H1 (cell line): ENCODE data around the gene CSNK1A1. TPM values are rescaled to one million over a fixed set of nuclear protein-coding genes. Genes with fewer than 3 reads are reported as not detected.

Experiments used
- CTCF ChIA-PET: fragments of 300-600 bp; sonication (Branson Sonifier 250); formaldehyde crosslinking; loops from one replicate; lab custom pipeline; 2021; ENCODE audit not compliant: partially characterized antibody; lab: Charles Lee
- POLR2A ChIA-PET: fragments of 300-600 bp; sonication (Branson Sonifier 250); formaldehyde crosslinking; loops from one replicate; lab custom pipeline; 2021; ENCODE audit warnings: inconsistent platforms; ENCODE audit not compliant: partially characterized antibody; lab: Charles Lee
- DNase-seq, 2 experiments: peaks; one replicate each; pipeline versions ENCODE4 v3.0.0 to v3.0.0-alpha.2; 2010 to 2022; ENCODE audit warnings: low spot score in 2 of 2, low read depth in 1 of 2, mixed read lengths in 1 of 2
- FAIRE-seq: peaks from 2 replicates; lab custom pipeline; 2011; peaks lifted over from hg19 to GRCh38; lab: Jason Lieb, UNC
- H2AFZ ChIP-seq: 2 replicates; pipeline ENCODE4 v1.8.1; 2012; ENCODE audit warnings: low read length, inconsistent platforms
- H2AK5ac ChIP-seq: 2 replicates; pipeline ENCODE4 v1.6.1; 2013; ENCODE audit warnings: low read depth, low read length
- H2BK120ac ChIP-seq: replicated peaks from 2 replicates; pipeline ENCODE3; 2013; ENCODE audit warnings: low read depth, low read length, inconsistent platforms
- H2BK12ac ChIP-seq: 2 replicates; pipeline ENCODE4 v1.6.1; 2013; ENCODE audit warnings: low read depth, low read length
- H2BK15ac ChIP-seq: 2 replicates; pipeline ENCODE4 v1.6.1; 2013; ENCODE audit warnings: low read length
- H2BK20ac ChIP-seq: 2 replicates; pipeline ENCODE4 v1.6.1; 2013; ENCODE audit warnings: low read length
- H2BK5ac ChIP-seq: 2 replicates; pipeline ENCODE4 v1.6.1; 2013; ENCODE audit warnings: low read depth, low read length
- H3K14ac ChIP-seq: 2 replicates; pipeline ENCODE4 v1.6.1; 2013; ENCODE audit warnings: inconsistent platforms; ENCODE audit not compliant: insufficient read length
- H3K18ac ChIP-seq: 2 replicates; pipeline ENCODE4 v1.6.1; 2013; ENCODE audit warnings: low read length; ENCODE audit errors: extremely low read depth
- H3K23ac ChIP-seq: 2 replicates; pipeline ENCODE4 v1.6.1; 2013; ENCODE audit warnings: inconsistent platforms; ENCODE audit not compliant: insufficient read length
- H3K23me2 ChIP-seq: 2 replicates; pipeline ENCODE4 v1.6.1; 2013; ENCODE audit warnings: low read depth, low read length
- H3K27ac ChIP-seq: 2 replicates; pipeline ENCODE4 v1.6.1; 2011; ENCODE audit warnings: low read depth, low read length, inconsistent platforms
- H3K27me3 ChIP-seq, 4 experiments: replicated peaks in 1 of 4; 1 replicate in 1 of 4; 2 replicates in 3 of 4; pipeline versions ENCODE4 v1.6.1 to v1.8.1; 2011 to 2013; ENCODE audit warnings: low read length in 3 of 4, mild to moderate bottlenecking in 3 of 4, inconsistent platforms in 2 of 4, mixed read lengths in 2 of 4, moderate library complexity in 1 of 4; ENCODE audit not compliant: control insufficient read depth in 3 of 4, insufficient read depth in 3 of 4; ENCODE audit errors: extremely low read depth in 1 of 4
- H3K36me3 ChIP-seq, 4 experiments: 2 replicates each; pipeline versions ENCODE4 v1.6.1 to v1.8.1; 2011 to 2013; ENCODE audit warnings: mild to moderate bottlenecking in 4 of 4, low read length in 3 of 4, moderate library complexity in 2 of 4, control low read depth in 1 of 4, inconsistent platforms in 1 of 4; ENCODE audit not compliant: insufficient read depth in 4 of 4, control insufficient read depth in 2 of 4
- H3K4ac ChIP-seq: replicated peaks from 2 replicates; pipeline ENCODE3; 2013; ENCODE audit warnings: low read length, low read depth, mixed read lengths, inconsistent platforms; ENCODE audit not compliant: insufficient read length
- H3K4me1 ChIP-seq, 4 experiments: replicated peaks in 1 of 4; 1 replicate in 1 of 4; 2 replicates in 3 of 4; pipeline versions ENCODE4 v1.6.1 to v1.8.1; 2011 to 2013; ENCODE audit warnings: low read length in 3 of 4, inconsistent platforms in 2 of 4, mixed read lengths in 1 of 4; ENCODE audit not compliant: insufficient read depth in 4 of 4, control insufficient read depth in 3 of 4
- H3K4me2 ChIP-seq, 2 experiments: 2 replicates each; pipeline versions ENCODE4 v1.6.1 to v1.8.1; 2011 to 2013; ENCODE audit warnings: low read depth in 2 of 2, low read length in 2 of 2, control low read depth in 1 of 2, inconsistent platforms in 1 of 2, mild to moderate bottlenecking in 1 of 2; ENCODE audit not compliant: insufficient read depth in 1 of 2
- H3K4me3 ChIP-seq, 4 experiments: fragments of 200-600, 300-600 bp in 1 of 4; sonication (generic), shearing (Covaris generic), sonication (Bioruptor Twin) in 1 of 4; 2 replicates each; pipeline versions ENCODE4 v1.5.1 to v1.8.1; 2011 to 2016; ENCODE audit warnings: low read length in 4 of 4, low read depth in 3 of 4, control low read depth in 2 of 4, inconsistent platforms in 2 of 4, mild to moderate bottlenecking in 2 of 4, mixed read lengths in 1 of 4, moderate library complexity in 1 of 4; ENCODE audit not compliant: insufficient read depth in 2 of 4; ENCODE audit errors: extremely low read depth in 1 of 4
- H3K56ac ChIP-seq: replicated peaks from 2 replicates; pipeline ENCODE3; 2013; ENCODE audit warnings: low read depth, mild to moderate bottlenecking, mixed read lengths, low read length, inconsistent platforms; ENCODE audit not compliant: insufficient read length
- H3K79me1 ChIP-seq: 2 replicates; pipeline ENCODE4 v1.6.1; 2013; ENCODE audit warnings: low read depth, low read length, control low read depth
- H3K79me2 ChIP-seq, 2 experiments: 2 replicates each; pipeline versions ENCODE4 v1.6.1 to v1.8.1; 2012 to 2013; ENCODE audit warnings: low read length in 2 of 2, mild to moderate bottlenecking in 2 of 2, inconsistent platforms in 1 of 2; ENCODE audit not compliant: insufficient read depth in 2 of 2, control insufficient read depth in 1 of 2
- H3K9ac ChIP-seq, 4 experiments: replicated peaks in 1 of 4; 1 replicate in 1 of 4; 2 replicates in 3 of 4; pipeline versions ENCODE4 v1.6.1 to v1.8.1; 2011 to 2013; ENCODE audit warnings: low read depth in 3 of 4, low read length in 3 of 4, control low read depth in 2 of 4, mild to moderate bottlenecking in 2 of 4, moderate library complexity in 2 of 4, inconsistent platforms in 1 of 4; ENCODE audit errors: extremely low read depth in 1 of 4
- H3K9me3 ChIP-seq, 2 experiments: 2 replicates each; pipeline versions ENCODE4 v1.6.1 to v1.8.1; 2012 to 2013; ENCODE audit warnings: mild to moderate bottlenecking in 2 of 2, moderate library complexity in 2 of 2, control low read depth in 1 of 2, inconsistent platforms in 1 of 2, low read depth in 1 of 2, low read length in 1 of 2, mixed read lengths in 1 of 2; ENCODE audit not compliant: insufficient read depth in 2 of 2
- H4K20me1 ChIP-seq, 2 experiments: replicated peaks in 1 of 2; 2 replicates each; pipeline versions ENCODE3 to v1.8.1; 2011 to 2013; ENCODE audit warnings: inconsistent platforms in 2 of 2, low read length in 2 of 2, mild to moderate bottlenecking in 1 of 2; ENCODE audit not compliant: insufficient read depth in 2 of 2, control insufficient read depth in 1 of 2
- H4K5ac ChIP-seq: 2 replicates; pipeline ENCODE4 v1.6.1; 2013; ENCODE audit warnings: low read length, low read depth, mixed read lengths, inconsistent platforms; ENCODE audit not compliant: insufficient read length
- H4K8ac ChIP-seq: 2 replicates; pipeline ENCODE4 v1.8.0; 2013; ENCODE audit warnings: mild to moderate bottlenecking, moderate library complexity, low read length, inconsistent platforms; ENCODE audit not compliant: insufficient read depth; ENCODE audit errors: extremely low read depth
- H4K91ac ChIP-seq: replicated peaks from 2 replicates; pipeline ENCODE3; 2013; ENCODE audit warnings: low read length, mixed read lengths, inconsistent platforms; ENCODE audit not compliant: insufficient read length
- ASH2L ChIP-seq: fragments of 200-600, 300-600 bp; sonication (generic); IDR thresholded peaks from one replicate; pipeline ENCODE4 v1.7.1; 2017; ENCODE audit warnings: low read length
- CHD2 ChIP-seq: IDR thresholded peaks from 2 replicates; pipeline ENCODE4 v1.6.1; 2012; ENCODE audit warnings: low read length, improper control_type of control experiment
- JUN ChIP-seq: IDR thresholded peaks from 2 replicates; pipeline ENCODE4 v1.6.1; 2011; ENCODE audit warnings: low read depth, mild to moderate bottlenecking, improper control_type of control experiment, low read length
- KDM1A ChIP-seq: fragments of 200-600, 300-600 bp; sonication (generic); IDR thresholded peaks from 2 replicates; pipeline ENCODE4 v1.7.1; 2016; ENCODE audit warnings: mild to moderate bottlenecking, low read length, borderline replicate concordance
- KDM5A ChIP-seq: fragments of 200-600 bp; IDR thresholded peaks from 2 replicates; pipeline ENCODE4 v1.7.1; 2012; ENCODE audit warnings: mild to moderate bottlenecking, low read length, inconsistent platforms, mixed read lengths
- NANOG ChIP-seq: IDR thresholded peaks from 2 replicates; pipeline ENCODE4 v1.6.1; 2011; ENCODE audit warnings: low read length, low read depth, mild to moderate bottlenecking, inconsistent platforms; ENCODE audit not compliant: insufficient read depth, poor library complexity, severe bottlenecking
- POLR2A ChIP-seq, 2 experiments: IDR thresholded peaks; 1 replicate in 1 of 2; 2 replicates in 1 of 2; pipeline ENCODE4 v1.6.1; 2011; ENCODE audit warnings: low read depth in 2 of 2, low read length in 2 of 2, mild to moderate bottlenecking in 2 of 2; ENCODE audit errors: control extremely low read depth in 1 of 2
- POLR2AphosphoS5 ChIP-seq: IDR thresholded peaks from 2 replicates; pipeline ENCODE4 v1.6.1; 2011; ENCODE audit warnings: low read depth, low read length
- RNF2 ChIP-seq: fragments of 200-900, 300-1000 bp; sonication (generic); IDR thresholded peaks from 2 replicates; pipeline ENCODE4 v1.7.1; 2016; ENCODE audit warnings: borderline replicate concordance, low read depth, mild to moderate bottlenecking, antibody characterized with exemption, low read length; ENCODE audit not compliant: poor library complexity, severe bottlenecking; ENCODE audit errors: missing control alignments
- SIRT6 ChIP-seq: IDR thresholded peaks from one replicate; pipeline ENCODE4 v1.7.1; 2012; ENCODE audit warnings: low read length, inconsistent platforms
- SP1 ChIP-seq: IDR thresholded peaks from 2 replicates; pipeline ENCODE4 v1.6.1; 2011; ENCODE audit warnings: low read depth, low read length
- SP4 ChIP-seq: IDR thresholded peaks from 2 replicates; pipeline ENCODE4 v1.6.1; 2012; ENCODE audit warnings: low read length, inconsistent platforms
- SRF ChIP-seq: IDR thresholded peaks from 2 replicates; pipeline ENCODE4 v1.6.1; 2011; ENCODE audit warnings: mild to moderate bottlenecking, low read depth, low read length, moderate library complexity
- TCF12 ChIP-seq: IDR thresholded peaks from 2 replicates; pipeline ENCODE4 v1.6.1; 2011; ENCODE audit warnings: low read depth, mild to moderate bottlenecking, low read length
- YY1 ChIP-seq: IDR thresholded peaks from 2 replicates; pipeline ENCODE4 v1.6.1; 2011; ENCODE audit warnings: low read depth, mild to moderate bottlenecking, low read length
- ZNF274 ChIP-seq: IDR thresholded peaks from 2 replicates; pipeline ENCODE4 v1.7.0; 2012; ENCODE audit warnings: low read length, borderline replicate concordance; ENCODE audit errors: extremely low read depth
- WGBS, 2 experiments: shearing (Covaris generic) in 1 of 2; methylation state at CpG; one replicate each; pipeline versions ENCODE4 v1.1.6 to v1.1.7; 2013 to 2015; ENCODE audit warnings: low lambda C conversion rate in 2 of 2, mixed read lengths in 2 of 2, inconsistent platforms in 1 of 2, low coverage in 1 of 2, missing lambda C conversion rate in 1 of 2; ENCODE audit not compliant: insufficient replicate concordance in 2 of 2, insufficient coverage in 1 of 2, insufficient read length in 1 of 2; ENCODE audit errors: extremely low coverage in 1 of 2, missing lambda C conversion rate in 1 of 2; 5-methylcytosine and 5-hydroxymethylcytosine counted together
- polyA plus RNA-seq, 7 experiments: library from polyadenylated mRNA; depleted of rRNA in 3 of 7; stranded (reverse) in 5 of 7; unstranded in 2 of 7; fragments of >200 nt in 5 of 7; fragments of 200-250 nt in 2 of 7; gene quantifications; 1 replicate in 5 of 7; 2 replicates in 1 of 7; 4 replicates in 1 of 7; pipeline versions ENCODE4 v1.2.1 to v1.2.3, GENCODE V29; 2011 to 2013; ENCODE audit warnings: missing spikeins in 2 of 7, mixed read lengths in 2 of 7
- total RNA-seq: library from RNA; stranded (reverse); fragmentation: NEBNext Ultra II Directional; extraction: Animal tissue kit (Norgen Biotek cat#: 25700); gene quantifications from 2 replicates; pipeline ENCODE4 v1.2.1, GENCODE V29; 2021

Gene CSNK1A1
- total and polyA plus RNA-seq, 2 of the 8 experiments (the other 6 are each of a cell fraction or from before 2014, with no cell fraction given): 61.2 to 244 TPM

GRCh38 chr5:149497357-149497756 is 53.9 kb downstream of the CSNK1A1 start:
- H3K79me1 ChIP-seq: no peaks in the 10 kb centered on the region; the same call in 1 of the 2 replicates
- no peaks in the 10 kb centered on the region for H4K20me1 ChIP-seq
- H3K23ac ChIP-seq: no peak overlapping the region
- H2BK120ac ChIP-seq: no peak overlapping the region
- H3K4me1 ChIP-seq: peaks cover 0 to 2% (median 0%) of the 10 kb centered on the region in 4 experiments; a peak in 2 of 7 replicates
- H3K18ac ChIP-seq: no peak overlapping the region
- no peak overlapping the region for H3K4me2 ChIP-seq
- H3K79me2 ChIP-seq: no peaks in the 10 kb centered on the region
- no peak overlapping the region for H4K8ac ChIP-seq
- 78% methylated on average over 3 of the region's 3 CpGs; no CpG with 5 or more reads in 1 of the 2 experiments for WGBS, 2 experiments
- H3K36me3 ChIP-seq: peaks cover 4 to 69% (median 12%) of the 10 kb centered on the region in 4 experiments; a peak in 7 of 8 replicates
- no peak overlapping the region for H3K4me3 ChIP-seq
- no peak overlapping the region for H4K5ac ChIP-seq
- no peak overlapping the region for H4K91ac ChIP-seq
- no peak overlapping the region for H2BK15ac ChIP-seq
- FAIRE-seq (no peak), DNase-seq (no peak)
- no peak overlapping the region for H2BK5ac ChIP-seq
- no peak overlapping the region for H3K4ac ChIP-seq
- peak overlapping the region in 1 of 4 experiments; percentile 40; a peak in 1 of 7 replicates for H3K9ac ChIP-seq
- no peaks in the 10 kb centered on the region for H3K27me3 ChIP-seq
- ChIA-PET POLR2A (interaction anchor here (0.7 to 1.5 kb wide), 6 partner anchors 10 to 54 kb away, joined by 3 to 4 read pairs (median 4); partner anchors contain the start of gene CSNK1A1), CTCF (interaction anchor here (0.6 to 2.3 kb wide), 11 partner anchors 11 to 711 kb away, joined by 3 to 8 read pairs (median 3); no protein-coding TSS in a partner anchor)
- H2AFZ ChIP-seq: no peak overlapping the region
- H2AK5ac ChIP-seq: no peak overlapping the region
- H2BK12ac ChIP-seq: no peak overlapping the region
- no peak overlapping the region for H3K14ac ChIP-seq
- no peak overlapping the region for H2BK20ac ChIP-seq
- H3K27ac ChIP-seq: no peak overlapping the region
- H3K9me3 ChIP-seq: no peaks in the 10 kb centered on the region
- no peak overlapping the region for H3K56ac ChIP-seq
- H3K23me2 ChIP-seq: no peaks in the 10 kb centered on the region
- TF ChIP-seq ZNF274 (no peak), POLR2AphosphoS5 (no peak), JUN (no peak), ASH2L (no peak), SP4 (no peak), POLR2A (IDR thresholded peaks at IDR 0.05; ENCODE audit: control extremely low read depth in 1 of 2, low read depth in 2 of 2, low read length in 2 of 2) (no peak), SIRT6 (no peak), SRF (no peak), YY1 (no peak), TCF12 (no peak), KDM1A (no peak), CHD2 (no peak), KDM5A (no peak), SP1 (no peak), RNF2 (no peak), NANOG (no peak)
